Heart left ventricle (tissue), 16 donors: ENCODE results near the gene CRYGN. TPM values are rescaled to one million over a fixed set of nuclear protein-coding genes. Genes with fewer than 3 reads are reported as not detected.

Experiments used
- ATAC-seq, 4 donors: fragments of 200-7000 bp; cut with Tn5 transposase; one replicate each; pipeline ENCODE4 v1.9.1; 2020 to 2022; ENCODE audit warnings: moderate library complexity in 4 of 4, mild to moderate bottlenecking in 3 of 4, moderate number of reproducible peaks in 1 of 4
- DNase-seq, 5 donors: peaks; one replicate each; pipeline ENCODE4 v3.0.0-alpha.2; 2020
- H3K27ac ChIP-seq, 12 donors: fragments of 200-600 bp; sonication (generic) in 4 of 12; one replicate each; pipeline versions ENCODE4 v1.5.0 to v1.8.0; 2016 to 2022; ENCODE audit warnings: mild to moderate bottlenecking in 2 of 12
- H3K27me3 ChIP-seq, 9 donors: fragments of 200-600 bp; sonication (generic) in 2 of 9; one replicate each; pipeline versions ENCODE4 v1.5.1 to v1.8.0; 2016 to 2022; ENCODE audit warnings: mild to moderate bottlenecking in 3 of 9
- H3K36me3 ChIP-seq, 9 donors: fragments of 200-600 bp; sonication (generic) in 2 of 9; one replicate each; pipeline versions ENCODE4 v1.5.0 to v1.8.0; 2018 to 2022; ENCODE audit warnings: mild to moderate bottlenecking in 2 of 9
- H3K4me1 ChIP-seq, 12 donors: fragments of 200-600 bp; sonication (generic) in 4 of 12; one replicate each; pipeline versions ENCODE4 v1.5.0 to v1.8.0; 2016 to 2022; ENCODE audit warnings: mild to moderate bottlenecking in 3 of 12
- H3K4me3 ChIP-seq, 12 donors: fragments of 200-600 bp; sonication (generic) in 4 of 12; one replicate each; pipeline versions ENCODE4 v1.5.0 to v1.8.0; 2017 to 2022; ENCODE audit warnings: mild to moderate bottlenecking in 9 of 12, moderate library complexity in 4 of 12
- H3K9me3 ChIP-seq, 12 donors: fragments of 200-600 bp; sonication (generic) in 4 of 12; one replicate each; pipeline versions ENCODE4 v1.5.0 to v1.8.0; 2016 to 2022; ENCODE audit warnings: mild to moderate bottlenecking in 1 of 12
- POLR2A ChIP-seq, 2 donors: fragments of 450-650 bp; IDR thresholded peaks; one replicate each; pipeline ENCODE4 v1.6.1; 2017; ENCODE audit warnings: antibody characterized with exemption in 2 of 2, mild to moderate bottlenecking in 2 of 2, moderate library complexity in 2 of 2
- WGBS, 4 donors: extraction: QIAGEN DNeasy Blood & Tissue Kit in 2 of 4; methylation state at CpG; one replicate each; pipeline versions ENCODE4 v1.1.5 to v1.1.7; 2013 to 2018; 5-methylcytosine and 5-hydroxymethylcytosine counted together
- intact Hi-C, 10 donors: fragments of 100-400 bp; cut with DNase I; formaldehyde crosslinking; loops; one replicate each; pipeline versions ENCODE4 v1.11.1 to v1.14.2; 2022
- polyA plus RNA-seq, 2 donors: library from polyadenylated mRNA; stranded (reverse); fragments of 200-250 nt; gene quantifications; one replicate each; pipeline ENCODE4 v1.2.3, GENCODE V29; 2013
- total RNA-seq, 9 donors: library from RNA; depleted of rRNA in 2 of 9; stranded (reverse); fragments of >200 nt in 2 of 9; fragmentation: NEBNext Ultra II Directional in 3 of 9; extraction: Animal tissue kit (Norgen Biotek cat#: 25700) in 3 of 9; gene quantifications; one replicate each; pipeline versions ENCODE4 v1.1.0 to v1.2.4, GENCODE V29; 2016 to 2023
- TF ChIP-seq, protein P1 (sequence below), 12 donors: fragments of 200-600 bp; sonication (generic) in 4 of 12; IDR thresholded peaks; one replicate each; pipeline versions ENCODE4 v1.5.0 to v1.8.0; 2018 to 2022; ENCODE audit warnings: antibody characterized with exemption in 12 of 12, mild to moderate bottlenecking in 5 of 12
- donor health status: ischemic (EF 13 %, LVEDD 7.1; RV severe dilation, severe dysfunction).
- donor health status: healthy with polysubstance abuse.
- donor health status: DM: no; HTN: yes; CAD: no.
- donor health status: DM: no; HTN: no; CAD: no.
- donor health status: ischemic (EF 25% LVEDD 6.9; RV normal size, moderate dysfunction).
- donor health status: ischemic (EF 25% LVEDD 5.7; RV mildly dilated, moderate dysfunction).
- donor health status: healthy.
- donor health status: DM: yes; HTN: yes; CAD: no.
- donor health status: ischemic (EF 35%, LVEDD 5.7; RV mildly dilated, moderate dysfunction).
- donor health status: nonischemic (EF 11% LVEDD 7.7; RV severe dilation, severe dysfunction).
- donor health status: DM: yes; HTN: yes; CAD: no.
- donor health status: PGD.
- donor health status: ischemic (EF 29% LVEDD 5.4; RV normal size, mild dysfunction).
- donor health status: nonischemic (EF 23%, LVEDD 6.1; RV moderate dilation, normal function).

CRYGN gene
- total and polyA plus RNA-seq, 11 donors = 0.50 to 0.52 TPM; not detected in 9

DNA sequence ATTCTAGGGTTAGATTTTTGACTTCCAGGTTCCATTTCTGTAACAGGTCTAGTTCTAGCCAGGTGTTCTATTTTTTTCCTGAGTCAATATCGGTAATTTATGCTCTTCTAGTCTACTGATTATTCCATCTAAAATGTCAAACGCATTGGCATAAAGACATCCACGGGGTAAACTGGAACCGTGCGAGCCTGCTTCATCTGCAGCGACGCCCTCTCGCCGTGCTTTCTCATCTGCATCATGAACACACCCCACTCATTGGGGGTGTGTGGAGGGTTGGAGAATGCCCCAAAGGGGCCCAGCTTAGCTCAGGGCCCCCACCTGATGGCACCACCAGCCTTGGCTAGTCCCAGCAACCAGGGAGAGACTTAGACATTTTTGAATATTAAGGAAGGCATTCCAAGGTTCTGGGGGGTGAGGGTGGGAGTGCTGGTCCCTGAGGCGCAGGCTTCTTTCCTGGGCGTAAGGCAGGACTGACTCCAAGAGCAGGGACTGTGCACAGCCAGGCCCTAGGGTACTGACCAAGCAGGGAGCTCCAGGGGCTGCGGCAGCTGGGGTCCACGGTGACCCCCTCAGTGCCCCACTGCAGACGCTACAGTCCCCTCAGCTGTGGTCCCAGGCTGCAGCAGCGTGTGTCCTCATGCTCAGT lies 12.9 kb upstream of the CRYGN start:
- no peak for DNase-seq
- Histone ChIP-seq H3K9me3 (no peaks in the 10 kb centered on the region), H3K4me3 (no peak overlapping the region), H3K4me1 (peaks cover 0 to 12% (median 0%) of the 10 kb centered on the region in 12 donors), H3K27me3 (peaks cover 0 to 3% (median 0%) of the 10 kb centered on the region in 9 donors), H3K36me3 (no peaks in the 10 kb centered on the region), H3K27ac (no peak overlapping the region)
- no peak for ATAC-seq
- intact Hi-C loops = loop anchor here in 1 of 10 donors (5.0 to 10.0 kb wide), 2 partner anchors 141 to 302 kb away; no protein-coding TSS in a partner anchor
- no peak for TF ChIP-seq POLR2A (IDR thresholded peaks at IDR 0.05)
- TF ChIP-seq, protein P1, sequence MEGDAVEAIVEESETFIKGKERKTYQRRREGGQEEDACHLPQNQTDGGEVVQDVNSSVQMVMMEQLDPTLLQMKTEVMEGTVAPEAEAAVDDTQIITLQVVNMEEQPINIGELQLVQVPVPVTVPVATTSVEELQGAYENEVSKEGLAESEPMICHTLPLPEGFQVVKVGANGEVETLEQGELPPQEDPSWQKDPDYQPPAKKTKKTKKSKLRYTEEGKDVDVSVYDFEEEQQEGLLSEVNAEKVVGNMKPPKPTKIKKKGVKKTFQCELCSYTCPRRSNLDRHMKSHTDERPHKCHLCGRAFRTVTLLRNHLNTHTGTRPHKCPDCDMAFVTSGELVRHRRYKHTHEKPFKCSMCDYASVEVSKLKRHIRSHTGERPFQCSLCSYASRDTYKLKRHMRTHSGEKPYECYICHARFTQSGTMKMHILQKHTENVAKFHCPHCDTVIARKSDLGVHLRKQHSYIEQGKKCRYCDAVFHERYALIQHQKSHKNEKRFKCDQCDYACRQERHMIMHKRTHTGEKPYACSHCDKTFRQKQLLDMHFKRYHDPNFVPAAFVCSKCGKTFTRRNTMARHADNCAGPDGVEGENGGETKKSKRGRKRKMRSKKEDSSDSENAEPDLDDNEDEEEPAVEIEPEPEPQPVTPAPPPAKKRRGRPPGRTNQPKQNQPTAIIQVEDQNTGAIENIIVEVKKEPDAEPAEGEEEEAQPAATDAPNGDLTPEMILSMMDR (IDR thresholded peaks at IDR 0.05) = no peak
- WGBS, 4 donors = 81 to 92% (median 87%) methylated on average over 12 to 15 of the region's 15 CpGs

DNA sequence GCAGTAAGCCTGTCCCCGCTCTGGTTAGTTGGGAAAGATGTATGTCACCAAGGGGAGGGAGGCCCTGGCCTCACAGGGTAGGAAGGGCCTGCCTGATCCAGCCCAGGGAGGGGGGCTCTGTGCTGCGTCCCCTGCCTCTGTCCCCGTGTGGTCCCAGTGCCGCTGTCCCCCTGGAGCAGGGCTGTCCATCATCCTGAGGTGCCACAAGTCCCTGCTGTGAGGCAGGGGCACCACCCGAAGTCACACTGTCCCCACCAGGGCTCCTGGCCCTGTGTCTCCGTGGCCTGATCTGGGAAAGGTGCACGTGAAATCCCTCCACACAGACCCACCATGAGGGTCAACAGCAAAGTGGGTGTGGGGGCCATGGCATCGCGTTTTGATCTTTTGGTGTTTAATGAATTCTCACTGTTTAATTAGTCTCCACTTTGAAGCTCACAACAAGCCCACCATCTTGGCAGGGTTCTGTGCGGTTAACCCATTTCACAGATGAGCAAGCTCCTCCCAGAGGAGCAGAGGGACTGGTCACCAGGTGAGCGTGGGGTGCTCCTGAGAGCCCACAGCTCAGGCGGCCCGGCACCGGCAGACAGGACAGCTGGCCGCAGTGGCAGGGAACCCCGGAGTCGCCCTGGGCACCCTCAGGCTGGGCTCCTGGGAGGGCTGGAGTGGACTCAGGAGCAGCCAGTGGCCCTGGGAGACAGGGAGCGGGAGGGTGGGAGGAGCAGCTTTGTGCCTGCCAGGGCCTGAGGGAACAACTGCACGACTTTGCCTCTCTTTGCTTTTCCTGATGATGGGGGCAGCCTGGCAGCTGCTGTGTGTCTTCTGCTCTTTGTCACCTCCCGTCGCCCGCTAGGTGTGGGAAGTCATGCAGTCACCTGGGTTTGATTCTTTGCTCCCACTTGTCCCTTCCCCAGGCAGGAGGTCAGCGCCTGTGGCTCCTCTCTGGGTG lies 12.0 kb upstream of the CRYGN start:
- H3K27ac ChIP-seq = no peak overlapping the region
- 85 to 89% (median 88%) methylated on average over 10 to 23 of the region's 23 CpGs for WGBS, 4 donors
- intact Hi-C loops = loop anchor here in 2 of 10 donors (1.0 to 10.0 kb wide), 3 partner anchors 86 to 303 kb away; no protein-coding TSS in a partner anchor
- peak in 1 of 5 donors; percentile 19 for DNase-seq
- TF ChIP-seq POLR2A (IDR thresholded peaks at IDR 0.05) = no peak
- TF ChIP-seq, protein P1 (IDR thresholded peaks at IDR 0.05) = no peak
- peaks cover 0 to 11% (median 0%) of the 10 kb centered on the region in 12 donors for H3K4me1 ChIP-seq
- no peak for ATAC-seq
- H3K4me3 ChIP-seq = no peak overlapping the region
- H3K27me3 ChIP-seq = peaks cover 0 to 4% (median 0%) of the 10 kb centered on the region in 9 donors
- no peaks in the 10 kb centered on the region for H3K9me3 ChIP-seq
- H3K36me3 ChIP-seq = no peaks in the 10 kb centered on the region

DNA sequence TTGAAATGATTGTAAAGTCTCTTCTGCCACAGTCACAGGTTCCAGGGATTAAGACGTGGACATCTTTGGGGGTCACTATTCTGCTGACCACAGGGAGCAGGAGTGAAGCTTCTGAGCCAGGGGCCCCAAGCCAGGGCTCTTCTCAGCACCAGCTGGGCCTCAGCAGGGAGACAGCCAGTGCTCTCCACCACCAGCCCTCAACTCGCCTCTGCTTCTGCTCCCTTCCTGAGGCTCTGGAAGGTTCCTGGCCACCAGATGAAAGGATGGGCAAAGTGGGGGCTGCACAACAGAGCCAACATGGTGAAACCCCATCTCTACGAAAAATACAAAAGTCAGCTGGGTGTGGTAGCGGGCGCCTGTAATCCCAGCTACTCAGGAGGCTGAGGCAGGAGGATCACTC lies 11.2 kb upstream of the CRYGN start:
- 85 to 91% (median 89%) methylated on average over 5 of the region's 5 CpGs for WGBS, 4 donors
- TF ChIP-seq, protein P1 (IDR thresholded peaks at IDR 0.05) = no peak
- TF ChIP-seq POLR2A (IDR thresholded peaks at IDR 0.05) = no peak
- H3K9me3 ChIP-seq = no peaks in the 10 kb centered on the region
- H3K36me3 ChIP-seq = no peaks in the 10 kb centered on the region
- H3K27me3 ChIP-seq = peaks cover 0 to 4% (median 0%) of the 10 kb centered on the region in 9 donors
- H3K4me1 ChIP-seq = peaks cover 0 to 9% (median 0%) of the 10 kb centered on the region in 12 donors
- no peak overlapping the region for H3K27ac ChIP-seq
- no peak overlapping the region for H3K4me3 ChIP-seq
- intact Hi-C loops = loop anchor here in 2 of 10 donors (1.0 to 10.0 kb wide), 3 partner anchors 85 to 304 kb away; no protein-coding TSS in a partner anchor
- ATAC-seq (no peak), DNase-seq (peak in 1 of 5 donors; percentile 16)
